ENCODE results near the gene MRPL17. TPM values are rescaled to one million over a fixed set of nuclear protein-coding genes. Genes with fewer than 3 reads are reported as not detected.

MRPL17 gene
- total and polyA plus RNA-seq, 9 of the 15 experiments (the other 6 are each of a cell fraction or from before 2014, with no cell fraction given), result 33.9 to 81.6 (median 43.9) TPM

DNA sequence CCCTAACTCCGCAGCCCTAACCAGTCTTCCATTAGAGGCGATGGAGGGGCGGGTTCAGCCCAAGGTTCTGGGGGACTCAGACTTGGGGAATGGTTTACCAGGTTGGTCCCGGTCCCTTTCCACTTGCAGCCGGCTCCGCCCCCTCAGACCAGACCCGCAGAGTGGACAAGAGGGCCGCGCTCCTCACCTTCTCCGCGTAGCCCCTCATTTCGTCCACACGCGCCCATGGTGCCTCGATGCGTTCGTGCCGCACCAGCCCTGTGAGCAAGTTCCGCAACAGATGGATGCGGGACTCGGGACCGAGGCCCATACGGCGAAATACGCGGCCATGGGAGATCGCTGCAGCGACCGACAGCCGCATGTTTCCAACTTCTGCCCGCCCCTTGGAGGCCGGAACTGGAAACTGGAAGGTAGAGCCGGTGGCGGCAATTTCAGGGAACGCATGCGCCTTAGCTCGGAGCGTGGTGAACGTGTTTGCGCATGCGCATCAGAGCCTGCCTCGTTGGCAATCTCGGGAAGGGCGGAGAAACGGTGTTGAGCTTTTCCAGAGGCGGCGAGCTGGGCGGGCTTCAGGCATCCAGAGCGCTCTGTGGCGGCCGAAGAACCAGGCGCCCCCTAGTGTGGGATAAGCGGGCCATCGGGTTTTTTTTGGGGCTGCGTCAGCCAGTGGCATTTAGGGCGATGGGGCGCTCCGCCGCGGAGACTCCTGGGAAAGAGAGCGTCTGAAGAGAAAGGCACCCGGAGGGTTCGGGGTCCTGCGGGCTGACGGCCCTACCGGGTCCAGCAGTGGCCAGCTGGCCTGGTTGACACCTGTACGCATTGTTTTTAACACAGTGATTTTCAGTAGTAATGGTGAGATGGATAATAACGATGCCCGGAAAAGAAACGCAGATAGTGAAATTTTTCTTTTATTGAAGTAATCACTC is at the start of gene MRPL17 (continued):
- TF ChIP-seq ZBTB33 (CRISPR knock-in tag; IDR thresholded peaks at IDR 0.05) (no peak; the same call in 1 of the 2 replicates), ZNF263 (CRISPR knock-in tag; IDR thresholded peaks at IDR 0.05; ENCODE audit: borderline replicate concordance) (peak; percentile 67; the same call in 1 of the 2 replicates), HDAC1 (IDR thresholded peaks at IDR 0.05) (peak; percentile 33 to 97; a peak in 2 of 4 replicates), E2F1 (CRISPR knock-in tag; IDR thresholded peaks at IDR 0.05) (peak; percentile 94), XRCC3 (IDR thresholded peaks at IDR 0.05) (no peak), PHB (CRISPR knock-in tag; IDR thresholded peaks at IDR 0.05) (peak; percentile 73; the same call in 1 of the 2 replicates), TAF9B (IDR thresholded peaks at IDR 0.05; ENCODE audit: partially characterized antibody) (peak; percentile 74), MAZ (CRISPR knock-in tag; conservative IDR thresholded peaks at IDR 0.05 in 1 of 2, IDR thresholded peaks at IDR 0.05 in 1 of 2) (peak; percentile 56 to 75), E2F6 (IDR thresholded peaks at IDR 0.05; ENCODE audit: borderline replicate concordance in 1 of 2, extremely low read depth in 1 of 2, insufficient read depth in 1 of 2, insufficient read length in 1 of 2, low read depth in 1 of 2, low read length in 1 of 2, poor library complexity in 1 of 2, severe bottlenecking in 1 of 2) (peak; percentile 93 to 97), ESRRB (CRISPR knock-in tag; IDR thresholded peaks at IDR 0.05; ENCODE audit: borderline replicate concordance) (no peak), MED1 (CRISPR knock-in tag; IDR thresholded peaks at IDR 0.05; ENCODE audit: borderline replicate concordance) (0 out of 2 replicates have a peak, but pooled peaks have one; percentile 87), U2AF2 (optimal IDR thresholded peaks at IDR 0.05; ENCODE audit: low read depth, low read length) (no peak), SIN3B (IDR thresholded peaks at IDR 0.05; ENCODE audit: low read depth) (peak; percentile 53; the same call in 1 of the 2 replicates), CTCFL (IDR thresholded peaks at IDR 0.05; ENCODE audit: borderline replicate concordance, insufficient read depth, low read depth, low read length, poor library complexity, severe bottlenecking) (peak; percentile 95), CREB1 (IDR thresholded peaks at IDR 0.05) (no peak), CREB1 (CRISPR knock-in tag; IDR thresholded peaks at IDR 0.05) (peak; percentile 20; the same call in 1 of the 2 replicates), DPF2 (IDR thresholded peaks at IDR 0.05) (no peak), ZNF764 (CRISPR knock-in tag; IDR thresholded peaks at IDR 0.05; ENCODE audit: low read depth) (no peak), ZNF316 (IDR thresholded peaks at IDR 0.05) (no peak), ZNF134 (CRISPR knock-in tag; conservative IDR thresholded peaks at IDR 0.05) (no peak), ZNF507 (tag; conservative IDR thresholded peaks at IDR 0.05) (no peak)

Data from K562 (cell line).